GM23338 (cell line): ENCODE data around the gene GRHPR. TPM values are rescaled to one million over a fixed set of nuclear protein-coding genes. Genes with fewer than 3 reads are reported as not detected.

Source experiments
- ATAC-seq: fragments of 200-7000 bp; cut with Tn5 transposase; 3 replicates; pipeline ENCODE4 v1.9.1; 2020
- DNase-seq: peaks from one replicate; pipeline ENCODE4 v3.0.0-alpha.2; 2015; ENCODE audit warnings: low spot score
- H2AFZ ChIP-seq: fragments of 200-600 bp; sonication (generic); 2 replicates; pipeline ENCODE4 v1.8.0; 2016; ENCODE audit warnings: antibody characterized with exemption, mild to moderate bottlenecking, moderate library complexity
- H3F3A ChIP-seq: fragments of 200-600 bp; sonication (generic); replicated peaks from 2 replicates; pipeline ENCODE4 v1.8.0; 2017; ENCODE audit warnings: antibody characterized with exemption, mixed run types, low read depth
- H3K27ac ChIP-seq: fragments of 200-600 bp; sonication (generic); 2 replicates; pipeline ENCODE4 v1.6.1; 2016; ENCODE audit warnings: low read depth
- H3K27me3 ChIP-seq: fragments of 200-600 bp; sonication (generic); 2 replicates; pipeline ENCODE4 v1.8.0; 2016; ENCODE audit warnings: mild to moderate bottlenecking, mixed run types, moderate library complexity; ENCODE audit not compliant: insufficient read depth
- H3K36me3 ChIP-seq: fragments of 200-600 bp; sonication (generic); 2 replicates; pipeline ENCODE4 v1.8.0; 2016; ENCODE audit warnings: mild to moderate bottlenecking; ENCODE audit not compliant: insufficient read depth
- H3K4me1 ChIP-seq: fragments of 200-600 bp; sonication (generic); 2 replicates; pipeline ENCODE4 v1.8.0; 2016; ENCODE audit warnings: mild to moderate bottlenecking, moderate library complexity; ENCODE audit not compliant: insufficient read depth
- H3K4me2 ChIP-seq: fragments of 200-600 bp; sonication (generic); 2 replicates; pipeline ENCODE4 v1.7.1; 2017; ENCODE audit warnings: mixed run types
- H3K4me3 ChIP-seq: fragments of 200-600 bp; sonication (generic); 2 replicates; pipeline ENCODE4 v1.6.1; 2016; ENCODE audit warnings: mixed run types
- H3K79me2 ChIP-seq: fragments of 200-600 bp; sonication (generic); replicated peaks from 2 replicates; pipeline ENCODE4 v1.8.0; 2017; ENCODE audit warnings: mild to moderate bottlenecking; ENCODE audit not compliant: insufficient read depth
- H3K9me2 ChIP-seq: fragments of 200-600 bp; sonication (generic); 2 replicates; pipeline ENCODE4 v1.8.0; 2017; ENCODE audit not compliant: insufficient read depth
- H4K20me1 ChIP-seq: fragments of 200-600 bp; sonication (generic); replicated peaks from 2 replicates; pipeline ENCODE4 v1.8.0; 2017; ENCODE audit warnings: mild to moderate bottlenecking; ENCODE audit not compliant: insufficient read depth
- H3K27ac Mint-ChIP-seq: 2 replicates; pipeline ENCODE4 v1.8.0; 2020; ENCODE audit warnings: inconsistent platforms, mild to moderate bottlenecking, moderate library complexity, mixed read lengths
- H3K27me3 Mint-ChIP-seq: 3 replicates; pipeline ENCODE4 v1.8.0; 2022; ENCODE audit warnings: low read depth, mild to moderate bottlenecking, moderate library complexity, mixed read lengths, inconsistent platforms; ENCODE audit not compliant: insufficient read depth, poor library complexity
- H3K36me3 Mint-ChIP-seq: 3 replicates; pipeline ENCODE4 v1.8.0; 2021; ENCODE audit warnings: low read depth, mild to moderate bottlenecking, inconsistent platforms, moderate library complexity, mixed read lengths
- H3K4me1 Mint-ChIP-seq: 3 replicates; pipeline ENCODE4 v1.8.0; 2020; ENCODE audit warnings: mild to moderate bottlenecking, inconsistent platforms, mixed read lengths
- H3K4me3 Mint-ChIP-seq: 3 replicates; pipeline ENCODE4 v1.8.0; 2021; ENCODE audit warnings: moderate library complexity, mild to moderate bottlenecking, inconsistent platforms, mixed read lengths
- H3K9me3 Mint-ChIP-seq: 3 replicates; pipeline ENCODE4 v1.8.0; 2020; ENCODE audit warnings: moderate library complexity, mild to moderate bottlenecking, inconsistent platforms, mixed read lengths
- CREB1 ChIP-seq: fragments of 250-450 bp; sonication (Bioruptor Pico); IDR thresholded peaks from 2 replicates; pipeline ENCODE4 v1.5.0; 2020; ENCODE audit warnings: low read depth, mild to moderate bottlenecking, moderate library complexity
- CTCF ChIP-seq, 2 experiments: fragments of 200-600 bp in 1 of 2; sonication (generic) in 1 of 2; conservative IDR thresholded peaks; 2 replicates each; pipeline versions ENCODE4 v1.5.1 to v1.6.1; 2016 to 2017; ENCODE audit warnings: antibody characterized with exemption in 2 of 2, low read depth in 2 of 2, mild to moderate bottlenecking in 2 of 2, moderate library complexity in 1 of 2
- ETS1 ChIP-seq: IDR thresholded peaks from 2 replicates; pipeline ENCODE4 v1.6.1; 2016; ENCODE audit warnings: antibody characterized with exemption
- EZH2 ChIP-seq: fragments of 200-600 bp; sonication (generic); IDR thresholded peaks from one replicate; pipeline ENCODE4 v1.8.0; 2017; ENCODE audit warnings: antibody characterized with exemption, mild to moderate bottlenecking, low read depth; ENCODE audit not compliant: unreplicated experiment
- EZH2phosphoT487 ChIP-seq: fragments of 200-600 bp; sonication (generic); IDR thresholded peaks from one replicate; pipeline ENCODE4 v1.8.1; 2018; ENCODE audit warnings: antibody characterized with exemption; ENCODE audit not compliant: unreplicated experiment
- JUNB ChIP-seq: IDR thresholded peaks from one replicate; pipeline ENCODE4 v1.6.1; 2016; ENCODE audit warnings: antibody characterized with exemption; ENCODE audit not compliant: unreplicated experiment
- NANOG ChIP-seq: IDR thresholded peaks from 2 replicates; pipeline ENCODE4 v1.6.1; 2016; ENCODE audit warnings: antibody characterized with exemption, borderline replicate concordance
- REST ChIP-seq: IDR thresholded peaks from one replicate; pipeline ENCODE4 v1.6.1; 2018; ENCODE audit warnings: antibody characterized with exemption; ENCODE audit not compliant: unreplicated experiment
- ZNF331 ChIP-seq: fragments of 250-450 bp; sonication (Bioruptor Pico); IDR thresholded peaks from 2 replicates; pipeline ENCODE4 v1.5.0; 2020; ENCODE audit warnings: low read depth, mild to moderate bottlenecking, moderate library complexity
- polyA plus RNA-seq: library from polyadenylated mRNA; unstranded; fragments of >200 nt; fragmentation: Nextera tagmentation; extraction: Ambion mirVana; gene quantifications from 2 replicates; pipeline ENCODE4 v1.2.1, GENCODE V29; 2016
- total RNA-seq: library from RNA; depleted of rRNA; stranded (reverse); fragments of >200 nt; shearing (Covaris generic); gene quantifications from 2 replicates; pipeline ENCODE4 v1.2.3, GENCODE V29; 2014

The GRHPR gene
- total and polyA plus RNA-seq, 2 experiments from 2014 or later, result 69.0 to 128 TPM

DNA sequence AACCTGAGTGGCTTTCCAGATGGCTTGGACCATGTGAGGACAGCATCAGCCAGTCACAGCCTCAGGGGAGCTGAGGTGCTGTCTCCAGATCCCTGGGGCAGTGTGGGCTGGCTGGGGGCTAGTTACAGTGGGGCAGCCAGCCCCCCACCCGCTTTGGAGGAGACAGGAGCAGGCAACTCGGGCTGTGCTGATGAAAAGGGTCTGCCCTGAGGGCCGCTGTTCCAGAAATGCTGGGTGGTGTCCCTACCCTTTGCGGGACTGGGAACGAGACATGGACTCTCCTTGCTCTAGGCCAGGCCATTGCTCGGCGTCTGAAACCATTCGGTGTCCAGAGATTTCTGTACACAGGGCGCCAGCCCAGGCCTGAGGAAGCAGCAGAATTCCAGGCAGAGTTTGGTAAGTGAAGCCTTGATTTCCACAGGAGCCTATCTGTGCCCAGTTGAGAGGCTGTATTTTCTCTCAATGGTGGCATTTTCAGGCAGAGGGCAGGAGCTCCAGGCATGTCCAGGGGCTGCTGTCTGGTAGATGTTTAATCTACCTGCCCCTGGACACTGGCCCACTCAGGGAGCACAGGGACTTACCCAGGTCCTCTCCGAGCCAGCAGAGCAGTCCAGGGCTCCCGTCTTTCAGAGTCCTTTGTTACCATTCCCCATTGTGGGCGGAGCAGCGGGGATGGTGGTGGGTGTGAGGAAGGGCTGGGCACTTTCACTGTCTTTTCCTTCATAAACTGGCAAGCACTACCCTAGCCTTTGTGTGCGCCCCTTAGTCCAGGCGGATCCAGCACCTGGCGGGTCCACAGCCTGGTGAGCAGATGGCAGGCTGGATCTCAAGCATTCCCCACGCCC, 7.2 kb downstream of the GRHPR start:
- Histone ChIP-seq H3K4me2 (no peak overlapping the region), H3K27me3 (no peaks in the 10 kb centered on the region), H3K27ac (no peak overlapping the region), H2AFZ (no peak overlapping the region), H3F3A (0 out of 2 replicates have a peak, but pooled peaks cover 8% of the 10 kb centered on the region), H3K4me3 (no peak overlapping the region), H3K79me2 (no peaks in the 10 kb centered on the region; the same call in none of the 2 replicates), H3K36me3 (peaks cover 7% of the 10 kb centered on the region; the same call in 1 of the 2 replicates), H3K9me2 (no peaks in the 10 kb centered on the region), H4K20me1 (peaks cover 4% of the 10 kb centered on the region), H3K4me1 (peaks cover 13% of the 10 kb centered on the region; the same call in 1 of the 2 replicates)
- no peak overlapping the region for H3K4me3 Mint-ChIP-seq
- no peak overlapping the region for H3K27ac Mint-ChIP-seq
- peaks cover 77% of the 10 kb centered on the region for H3K36me3 Mint-ChIP-seq
- H3K9me3 Mint-ChIP-seq, result no peaks in the 10 kb centered on the region
- H3K27me3 Mint-ChIP-seq, result peaks cover 6% of the 10 kb centered on the region
- TF ChIP-seq REST (no peak), JUNB (no peak), EZH2 (no peak), ZNF331 (no peak), CREB1 (CRISPR knock-in tag) (no peak)
- no peak for DNase-seq
- ATAC-seq, result no peak; the same call in 1 of the 3 replicates
- peaks cover 29% of the 10 kb centered on the region for H3K4me1 Mint-ChIP-seq

- Mint-ChIP-seq H3K27me3 (peaks cover 2% of the 10 kb centered on the region), H3K9me3 (no peaks in the 10 kb centered on the region), H3K27ac (peak overlapping the region; percentile 40; the same call in 1 of the 2 replicates), H3K4me1 (peaks cover 28% of the 10 kb centered on the region), H3K4me3 (no peak overlapping the region), H3K36me3 (peaks cover 87% of the 10 kb centered on the region)
- Histone ChIP-seq H3F3A (0 out of 2 replicates have a peak, but pooled peaks cover 8% of the 10 kb centered on the region), H3K4me2 (no peak overlapping the region), H3K79me2 (no peaks in the 10 kb centered on the region; the same call in 1 of the 2 replicates), H3K36me3 (peaks cover 7% of the 10 kb centered on the region; the same call in 1 of the 2 replicates), H2AFZ (no peak overlapping the region), H3K27me3 (no peaks in the 10 kb centered on the region), H3K4me3 (no peak overlapping the region), H3K27ac (peak overlapping the region; percentile 78), H4K20me1 (no peaks in the 10 kb centered on the region; the same call in none of the 2 replicates), H3K4me1 (peaks cover 19% of the 10 kb centered on the region; the same call in 1 of the 2 replicates), H3K9me2 (no peaks in the 10 kb centered on the region)
- TF ChIP-seq CTCF (conservative IDR thresholded peaks at IDR 0.05; ENCODE audit: low read depth in 2 of 2), result peak in 1 of 2 experiments; percentile 43; a peak in 2 of 4 replicates
- no peak for TF ChIP-seq ZNF331
- no peak for TF ChIP-seq EZH2phosphoT487
- TF ChIP-seq ETS1, result no peak
- no peak for TF ChIP-seq EZH2
- TF ChIP-seq CREB1 (CRISPR knock-in tag), result no peak
- TF ChIP-seq NANOG, result no peak
- peak; percentile 78 for ATAC-seq
- peak; percentile 61 for DNase-seq
These were observed 8.5 kb downstream of the GRHPR start for GRCh38 chr9:37430841-37431597.
